Osteoblast (primary cell): Measurements from ENCODE around the gene NGFR. TPM values are rescaled to one million over a fixed set of nuclear protein-coding genes. Genes with fewer than 3 reads are reported as not detected.

Experiments
- DNase-seq: peaks from one replicate; pipeline ENCODE4 v3.0.0; 2011; ENCODE audit warnings: low spot score, mixed read lengths; ENCODE audit not compliant: insufficient read length; ENCODE audit errors: missing footprints
- H2AFZ ChIP-seq: 2 replicates; pipeline ENCODE4 v1.6.0; 2011; ENCODE audit warnings: mild to moderate bottlenecking, low read length
- H3K27ac ChIP-seq: 2 replicates; pipeline ENCODE4 v1.5.1; 2011; ENCODE audit warnings: mild to moderate bottlenecking, low read depth, low read length, moderate library complexity
- H3K27me3 ChIP-seq: 2 replicates; pipeline ENCODE4 v1.6.0; 2012; ENCODE audit warnings: mild to moderate bottlenecking, control low read depth, inconsistent platforms, low read length, moderate library complexity; ENCODE audit not compliant: insufficient read depth
- H3K36me3 ChIP-seq: 2 replicates; pipeline ENCODE4 v1.5.1; 2011; ENCODE audit warnings: mild to moderate bottlenecking, low read length, control low read depth, moderate library complexity; ENCODE audit not compliant: insufficient read depth
- H3K4me1 ChIP-seq: 2 replicates; pipeline ENCODE4 v1.5.1; 2011; ENCODE audit warnings: mild to moderate bottlenecking, low read length, control low read depth, moderate library complexity; ENCODE audit not compliant: insufficient read depth
- H3K4me2 ChIP-seq: 2 replicates; pipeline ENCODE4 v1.6.0; 2011; ENCODE audit warnings: mild to moderate bottlenecking, low read length; ENCODE audit not compliant: insufficient read depth
- H3K4me3 ChIP-seq: fragments of 200-600 bp; sonication (generic); 3 replicates; pipeline ENCODE4 v1.5.1; 2012; ENCODE audit warnings: mild to moderate bottlenecking, low read length, inconsistent platforms; ENCODE audit not compliant: insufficient read depth
- H3K79me2 ChIP-seq: 2 replicates; pipeline ENCODE4 v1.6.0; 2012; ENCODE audit warnings: mild to moderate bottlenecking, low read length, control low read depth, inconsistent platforms; ENCODE audit not compliant: insufficient read depth
- H3K9me3 ChIP-seq: 2 replicates; pipeline ENCODE4 v1.5.1; 2011; ENCODE audit warnings: low read depth, low read length, control low read depth
- H4K20me1 ChIP-seq: 2 replicates; pipeline ENCODE4 v1.6.0; 2012; ENCODE audit warnings: mild to moderate bottlenecking, low read length, control low read depth; ENCODE audit not compliant: insufficient read depth
- CTCF ChIP-seq: IDR thresholded peaks from 2 replicates; pipeline ENCODE4 v1.5.1; 2011; ENCODE audit warnings: mild to moderate bottlenecking, low read depth, low read length, moderate library complexity; ENCODE audit errors: extremely low read depth
- small RNA-seq: library from RNA; depleted of rRNA; stranded (forward); fragments of <200 nt; gene quantifications from one replicate; pipeline ENCODE3, GENCODE V24; 2012
- total RNA-seq: library from RNA; depleted of rRNA; stranded (reverse); fragments of >200 nt; gene quantifications from 2 replicates; pipeline ENCODE4 v1.2.3, GENCODE V29; 2012

Gene NGFR
- total RNA-seq, 1 donor: under 0.01 TPM

GRCh38 chr17:49555495-49556222 lies 60.6 kb downstream of the NGFR start:
- TF ChIP-seq CTCF: no peak
- H3K79me2 ChIP-seq: no peaks in the 10 kb centered on the region
- H3K4me1 ChIP-seq: peaks cover 4% of the 10 kb centered on the region
- DNase-seq: no peak
- no peak overlapping the region for H3K27ac ChIP-seq
- no peaks in the 10 kb centered on the region for H3K36me3 ChIP-seq
- peaks cover 4% of the 10 kb centered on the region for H4K20me1 ChIP-seq
- H2AFZ ChIP-seq: peak overlapping the region; percentile 87
- H3K9me3 ChIP-seq: no peaks in the 10 kb centered on the region
- H3K4me3 ChIP-seq: peak overlapping the region; percentile 55
- H3K4me2 ChIP-seq: peak overlapping the region; percentile 65
- H3K27me3 ChIP-seq: no peaks in the 10 kb centered on the region

GRCh38 chr17:49556223-49556943 lies 61.3 kb downstream of the NGFR start:
- no peaks in the 10 kb centered on the region for H3K36me3 ChIP-seq
- H2AFZ ChIP-seq: peak overlapping the region; percentile 87
- no peaks in the 10 kb centered on the region for H3K27me3 ChIP-seq
- H3K79me2 ChIP-seq: no peaks in the 10 kb centered on the region
- peaks cover 4% of the 10 kb centered on the region for H3K4me1 ChIP-seq
- DNase-seq: peak; percentile 98
- H3K27ac ChIP-seq: no peak overlapping the region
- peak overlapping the region; percentile 65 for H3K4me2 ChIP-seq
- peak overlapping the region; percentile 55 for H3K4me3 ChIP-seq
- TF ChIP-seq CTCF: peak; percentile 90
- no peaks in the 10 kb centered on the region for H3K9me3 ChIP-seq
- peaks cover 4% of the 10 kb centered on the region for H4K20me1 ChIP-seq

- peak; percentile 52 for DNase-seq
- H3K9me3 ChIP-seq: no peaks in the 10 kb centered on the region
- no peak overlapping the region for H3K4me3 ChIP-seq
- no peak overlapping the region for H3K27ac ChIP-seq
- TF ChIP-seq CTCF: peak; percentile 76
- H3K36me3 ChIP-seq: no peaks in the 10 kb centered on the region
- H3K27me3 ChIP-seq: no peaks in the 10 kb centered on the region
- H4K20me1 ChIP-seq: peaks cover 4% of the 10 kb centered on the region
- H2AFZ ChIP-seq: no peak overlapping the region
- no peaks in the 10 kb centered on the region for H3K79me2 ChIP-seq
- H3K4me2 ChIP-seq: no peak overlapping the region
- peaks cover 4% of the 10 kb centered on the region for H3K4me1 ChIP-seq
Observed at GRCh38 chr17:49557312-49558024, 62.4 kb downstream of the NGFR start.

Small RNA genes within 50 kb of the gene (small RNA-seq; reads per million reads assigned to genes)
- not detected for gene MIR6165

Other genes starting within 250 kb of the NGFR start
- gene ZNF652, start 133.0 kb upstream of the NGFR start, total RNA-seq: 28.2 and 31.5 TPM in 2 replicates
- 71.7 and 71.9 TPM in 2 replicates for gene PHB1, start 80.4 kb upstream of the NGFR start, total RNA-seq
- gene NXPH3, start 80.6 kb downstream of the NGFR start, total RNA-seq: 1.8 and 3.3 TPM in 2 replicates
- gene SPOP, start 182.8 kb downstream of the NGFR start, total RNA-seq: 55.7 and 61.6 TPM in 2 replicates
- 43.6 and 48.1 TPM in 2 replicates for gene SLC35B1, start 212.7 kb downstream of the NGFR start, total RNA-seq